ENCODE results near the gene KPNA3. TPM values are rescaled to one million over a fixed set of nuclear protein-coding genes. Genes with fewer than 3 reads are reported as not detected.

Gene KPNA3
- total RNA-seq, 4 donors from 2014 or later, result 47.9 to 66.4 (median 55.4) TPM

DNA sequence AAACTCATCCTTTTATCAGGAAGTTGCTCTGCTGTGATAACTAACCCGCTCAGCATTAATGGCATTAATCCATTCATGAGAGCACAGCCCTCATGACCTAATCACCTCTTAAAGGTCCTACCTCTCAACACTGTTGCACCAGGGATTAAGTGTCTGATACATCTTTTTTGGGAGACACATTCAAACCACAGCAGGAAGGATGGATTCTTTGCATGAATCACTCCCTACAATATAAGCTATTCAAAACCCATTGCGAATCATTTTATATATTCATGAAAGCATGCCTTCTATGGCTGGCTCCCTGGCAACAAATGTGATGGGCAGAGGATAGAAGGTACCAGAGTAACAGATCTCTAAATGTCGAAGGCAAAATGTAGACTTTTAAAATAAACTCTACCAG lies 136.6 kb downstream of the KPNA3 start:
- H3K27ac ChIP-seq (replicated peaks in 1 of 4), result no peak overlapping the region
- H3K36me3 ChIP-seq, result peaks cover 0 to 17% (median 3%) of the 10 kb centered on the region in 4 donors
- no peak for TF ChIP-seq POLR2A (IDR thresholded peaks at IDR 0.05; ENCODE audit: low read depth)
- TF ChIP-seq, protein P1, sequence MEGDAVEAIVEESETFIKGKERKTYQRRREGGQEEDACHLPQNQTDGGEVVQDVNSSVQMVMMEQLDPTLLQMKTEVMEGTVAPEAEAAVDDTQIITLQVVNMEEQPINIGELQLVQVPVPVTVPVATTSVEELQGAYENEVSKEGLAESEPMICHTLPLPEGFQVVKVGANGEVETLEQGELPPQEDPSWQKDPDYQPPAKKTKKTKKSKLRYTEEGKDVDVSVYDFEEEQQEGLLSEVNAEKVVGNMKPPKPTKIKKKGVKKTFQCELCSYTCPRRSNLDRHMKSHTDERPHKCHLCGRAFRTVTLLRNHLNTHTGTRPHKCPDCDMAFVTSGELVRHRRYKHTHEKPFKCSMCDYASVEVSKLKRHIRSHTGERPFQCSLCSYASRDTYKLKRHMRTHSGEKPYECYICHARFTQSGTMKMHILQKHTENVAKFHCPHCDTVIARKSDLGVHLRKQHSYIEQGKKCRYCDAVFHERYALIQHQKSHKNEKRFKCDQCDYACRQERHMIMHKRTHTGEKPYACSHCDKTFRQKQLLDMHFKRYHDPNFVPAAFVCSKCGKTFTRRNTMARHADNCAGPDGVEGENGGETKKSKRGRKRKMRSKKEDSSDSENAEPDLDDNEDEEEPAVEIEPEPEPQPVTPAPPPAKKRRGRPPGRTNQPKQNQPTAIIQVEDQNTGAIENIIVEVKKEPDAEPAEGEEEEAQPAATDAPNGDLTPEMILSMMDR (IDR thresholded peaks at IDR 0.05), result no peak
- no peak for TF ChIP-seq EP300 (IDR thresholded peaks at IDR 0.05)
- TF ChIP-seq POLR2AphosphoS5 (IDR thresholded peaks at IDR 0.05), result no peak
- DNase-seq (ENCODE audit: extremely low spot score), result no peak
- intact Hi-C loops (cut with DNase I), result no loop called here
- no peaks in the 10 kb centered on the region for H3K27me3 ChIP-seq
- 77% methylated on average over 3 of the region's 3 CpGs for WGBS
- no peak overlapping the region for H3K4me3 ChIP-seq
- no peaks in the 10 kb centered on the region for H3K9me3 ChIP-seq
- H3K4me1 ChIP-seq, result peaks cover 0 to 36% (median 24%) of the 10 kb centered on the region in 4 donors

DNA sequence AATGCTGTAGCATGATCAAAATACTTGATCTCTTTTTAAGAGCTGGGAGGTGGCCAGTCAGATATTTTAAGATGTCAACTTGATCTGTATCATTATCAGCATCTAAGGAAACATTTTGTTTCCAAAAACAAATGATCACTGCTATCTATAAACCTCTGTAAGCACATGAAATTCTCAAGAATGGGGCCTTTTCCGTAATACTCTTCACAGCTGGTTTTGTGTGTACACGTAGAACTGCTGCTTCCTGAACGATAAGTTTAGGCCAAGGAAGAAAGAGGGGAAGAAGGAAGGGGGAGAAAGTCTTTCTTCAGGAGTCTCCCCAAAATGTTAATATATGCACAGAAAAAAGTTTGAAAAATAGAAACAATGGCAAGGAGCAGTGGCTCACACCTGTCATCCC lies 138.5 kb downstream of the KPNA3 start:
- H3K27ac ChIP-seq (replicated peaks in 1 of 4), result no peak overlapping the region
- WGBS, result 83% methylated on average over 3 of the region's 3 CpGs
- intact Hi-C loops (cut with DNase I), result loop anchor here (5.0 kb wide), 1 partner anchor 193 kb away; no protein-coding TSS in a partner anchor
- H3K9me3 ChIP-seq, result no peaks in the 10 kb centered on the region
- DNase-seq (ENCODE audit: extremely low spot score), result no peak
- H3K4me1 ChIP-seq, result peaks cover 0 to 42% (median 30%) of the 10 kb centered on the region in 4 donors
- no peaks in the 10 kb centered on the region for H3K27me3 ChIP-seq
- TF ChIP-seq EP300 (IDR thresholded peaks at IDR 0.05), result no peak
- TF ChIP-seq, protein P1 (IDR thresholded peaks at IDR 0.05), result no peak
- H3K4me3 ChIP-seq, result no peak overlapping the region
- peaks cover 0 to under 1% (median 0%) of the 10 kb centered on the region in 4 donors for H3K36me3 ChIP-seq

DNA sequence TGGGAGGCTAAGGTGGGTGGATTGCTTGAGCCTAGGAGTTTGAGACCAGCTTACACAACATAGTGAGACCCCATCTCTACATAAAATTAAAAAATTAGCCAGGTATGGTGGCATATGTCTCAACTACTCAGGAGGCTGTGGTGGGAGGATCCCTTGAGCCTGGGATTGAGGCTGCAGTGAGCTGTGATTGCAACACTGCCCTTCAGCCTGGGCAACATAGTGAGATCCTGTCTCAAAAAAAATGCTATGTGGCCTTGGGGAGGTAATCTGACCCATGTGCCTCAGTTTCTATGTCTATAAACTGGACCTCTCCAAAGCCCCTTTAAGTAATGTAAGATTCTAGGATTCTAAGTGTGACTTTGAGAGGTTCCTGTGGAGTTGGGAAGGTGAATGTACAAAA lies 139.0 kb downstream of the KPNA3 start:
- DNase-seq (ENCODE audit: extremely low spot score), result no peak
- Histone ChIP-seq H3K4me3 (no peak overlapping the region), H3K27me3 (no peaks in the 10 kb centered on the region), H3K36me3 (no peaks in the 10 kb centered on the region), H3K4me1 (peaks cover 0 to 42% (median 30%) of the 10 kb centered on the region in 4 donors), H3K9me3 (no peaks in the 10 kb centered on the region), H3K27ac (replicated peaks in 1 of 4) (no peak overlapping the region)
- intact Hi-C loops (cut with DNase I), result loop anchor here (5.0 kb wide), 1 partner anchor 194 kb away; no protein-coding TSS in a partner anchor
- TF ChIP-seq, protein P1 (IDR thresholded peaks at IDR 0.05), result no peak
- TF ChIP-seq POLR2A (IDR thresholded peaks at IDR 0.05; ENCODE audit: low read depth) (no peak), EP300 (IDR thresholded peaks at IDR 0.05) (no peak), POLR2AphosphoS5 (IDR thresholded peaks at IDR 0.05) (no peak)

DNA sequence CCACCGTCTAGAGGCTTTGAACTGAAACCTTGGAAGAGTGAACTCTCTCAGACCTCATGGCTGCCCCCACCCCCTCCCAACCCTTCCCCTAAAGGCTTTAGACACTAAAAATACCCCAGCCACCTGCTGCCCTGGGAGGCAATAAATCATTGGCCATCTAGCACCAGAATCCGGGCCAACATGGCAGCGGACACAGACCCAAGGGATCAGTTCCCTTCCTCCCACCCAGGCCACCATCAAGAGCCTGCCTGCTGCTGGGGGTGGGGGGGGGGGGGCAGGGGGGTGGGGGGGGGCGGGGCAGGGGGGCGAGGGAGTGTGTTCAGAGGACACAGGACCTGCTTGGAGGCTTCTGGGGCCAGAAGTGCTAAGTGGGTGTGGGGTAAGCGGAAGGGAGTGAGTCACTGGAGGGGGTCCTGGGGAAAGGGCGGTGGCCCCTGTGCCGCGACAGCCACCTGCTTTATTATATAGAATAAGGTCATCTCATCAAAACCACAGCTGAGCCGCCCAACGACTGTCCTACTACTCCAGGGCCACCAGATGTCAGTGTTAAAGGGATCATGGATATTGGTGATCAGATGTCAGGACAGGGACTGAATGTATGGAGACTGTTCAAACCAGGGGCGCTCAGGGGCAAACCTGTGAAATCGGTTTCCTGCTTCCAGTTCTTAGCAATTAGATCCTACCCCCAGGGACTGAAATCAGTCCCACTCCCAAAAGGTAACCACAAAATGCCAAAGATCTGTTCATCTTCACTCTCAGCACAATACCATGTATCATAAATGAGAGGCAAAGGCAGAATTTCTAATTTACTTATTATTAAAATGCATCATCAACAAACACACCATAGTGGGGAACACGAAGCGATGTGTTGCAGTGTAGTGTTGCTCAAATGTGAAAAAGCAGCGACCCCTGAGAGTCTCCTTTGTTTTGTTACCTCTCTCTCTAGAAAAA lies 139.9 kb downstream of the KPNA3 start:
- 60% methylated on average over 13 of the region's 16 CpGs for WGBS
- Histone ChIP-seq H3K27ac (replicated peaks in 1 of 4) (no peak overlapping the region), H3K36me3 (no peaks in the 10 kb centered on the region), H3K4me3 (no peak overlapping the region), H3K27me3 (no peaks in the 10 kb centered on the region), H3K4me1 (peaks cover 0 to 35% (median 26%) of the 10 kb centered on the region in 4 donors), H3K9me3 (no peaks in the 10 kb centered on the region)
- TF ChIP-seq, protein P1 (IDR thresholded peaks at IDR 0.05), result peak; percentile 23 to 53 (median 29)
- no peak for TF ChIP-seq EP300 (IDR thresholded peaks at IDR 0.05)
- intact Hi-C loops (cut with DNase I), result loop anchor here (5.0 kb wide), 1 partner anchor 195 kb away; no protein-coding TSS in a partner anchor
- DNase-seq (ENCODE audit: extremely low spot score), result no peak

Measured in esophagus muscularis mucosa (tissue), 4 donors.